GM18909 (cell line): ENCODE results near the gene MRPL38.
A peak's percentile ranks its signal among the peaks of the same experiment; 100 is the strongest.
"Not testable (repeated sequence)": the region's sequence is repeated elsewhere in the genome, so short reads cannot be mapped to it uniquely, and the experiment has no call there.

Experiments used
- ATAC-seq: cut with Tn5 transposase; IDR thresholded peaks from one replicate; pipeline ENCODE4 v1.9.1; 2021; ENCODE audit warnings: mild to moderate bottlenecking; ENCODE audit not compliant: unreplicated experiment, poor library complexity

MRPL38 gene

DNA sequence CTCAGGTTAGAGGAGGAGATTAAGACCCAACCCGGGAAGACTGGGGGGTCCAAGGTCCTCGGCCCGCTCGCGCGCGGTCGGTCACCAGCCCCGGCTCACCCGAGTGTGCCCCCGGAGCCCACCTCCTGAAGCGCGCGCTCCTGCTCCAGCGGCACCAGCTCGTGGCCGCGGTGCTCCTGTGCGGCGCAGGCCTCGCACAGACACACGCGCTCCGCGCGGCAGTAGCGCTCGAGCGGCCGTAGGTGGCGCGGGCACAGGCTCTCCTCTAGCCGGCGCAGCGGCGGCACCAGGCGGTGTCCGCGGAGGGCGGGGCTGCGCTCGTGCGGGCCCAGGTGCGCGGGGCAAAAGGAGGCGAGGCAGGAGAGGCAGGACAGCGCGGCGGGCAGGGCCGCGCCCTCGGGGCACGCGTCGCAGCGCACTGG is 26.9 kb downstream of the MRPL38 start:
- ATAC-seq = peak; percentile 60

DNA sequence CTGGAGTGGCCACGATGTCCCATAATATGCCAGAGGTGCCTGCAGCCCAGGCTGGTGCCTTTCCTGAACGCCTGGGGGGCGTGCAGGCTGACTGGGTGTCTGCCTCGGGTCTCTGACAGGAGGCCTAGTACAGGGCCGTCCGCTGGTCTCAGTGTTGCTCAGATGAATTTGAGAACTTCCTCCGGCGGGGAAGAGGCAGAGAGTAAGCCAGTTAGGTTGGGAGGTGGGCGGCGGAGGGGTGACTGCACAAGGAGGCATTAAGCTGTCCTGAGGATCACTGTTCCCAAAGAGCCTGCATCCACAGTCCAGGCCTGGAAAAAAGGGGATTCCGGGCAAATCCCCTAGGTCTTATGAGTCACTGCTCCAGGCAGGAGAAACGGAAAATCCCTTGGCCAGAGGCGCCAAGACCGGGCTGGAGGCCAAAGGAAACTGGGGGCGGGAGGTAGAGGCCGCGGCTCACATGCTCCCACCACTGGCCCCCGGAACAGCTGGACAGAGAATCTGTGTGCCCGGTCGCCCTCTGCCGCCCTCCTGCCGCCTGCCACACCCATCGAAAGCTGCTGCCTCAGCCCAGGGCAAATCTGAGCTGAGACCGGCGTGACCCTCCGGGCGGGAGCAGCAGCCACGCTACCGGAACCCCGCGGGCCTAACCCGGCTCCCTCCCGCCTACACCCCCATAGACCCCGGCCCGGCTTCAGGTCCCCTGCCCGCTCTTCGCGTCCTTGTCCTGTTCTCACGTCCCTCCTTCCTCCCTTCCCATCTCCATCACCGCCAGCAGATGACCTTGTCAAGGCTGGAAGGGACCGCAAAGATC is 27.5 kb downstream of the MRPL38 start:
- ATAC-seq = no peak

DNA sequence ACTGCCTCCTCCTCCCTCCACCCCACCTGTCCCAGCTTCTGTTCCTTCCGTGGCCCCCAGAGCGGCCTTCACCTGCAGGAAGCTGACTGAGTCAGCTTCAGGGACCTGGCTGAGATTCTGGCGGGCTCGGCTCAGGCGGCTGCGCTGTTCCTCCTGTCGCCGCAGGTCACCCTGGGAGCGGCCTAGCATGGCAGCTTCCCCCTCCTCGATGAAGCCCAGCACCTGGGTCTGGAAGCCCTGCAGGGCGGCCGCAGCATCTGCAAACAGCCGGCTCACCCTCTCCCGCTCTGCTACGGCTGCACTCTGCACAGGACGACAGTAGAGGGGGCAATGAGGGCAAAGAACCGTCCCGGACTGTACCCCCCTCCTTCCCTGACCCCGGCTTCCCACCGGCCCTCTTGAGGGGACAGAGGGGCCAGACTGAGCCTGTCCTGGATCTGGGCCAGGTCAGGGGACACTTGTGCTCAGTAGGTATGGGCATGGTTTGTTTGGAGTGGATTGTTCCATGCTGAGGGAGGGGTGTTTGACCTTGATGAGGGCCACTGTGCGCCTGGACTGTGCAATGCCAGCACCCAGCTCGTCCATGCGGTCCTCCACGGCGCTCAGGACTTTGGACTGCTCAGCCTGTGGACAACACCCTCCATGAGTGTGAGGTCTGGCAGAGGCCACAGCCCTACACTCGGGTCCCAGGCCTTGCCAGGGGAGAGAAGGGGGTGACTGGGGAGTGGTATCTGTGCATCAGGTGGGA is 28.3 kb downstream of the MRPL38 start:
- no peak for ATAC-seq

- no peak for ATAC-seq
Measured at GRCh38 chr17:75875940-75876189, 28.8 kb downstream of the MRPL38 start.

DNA sequence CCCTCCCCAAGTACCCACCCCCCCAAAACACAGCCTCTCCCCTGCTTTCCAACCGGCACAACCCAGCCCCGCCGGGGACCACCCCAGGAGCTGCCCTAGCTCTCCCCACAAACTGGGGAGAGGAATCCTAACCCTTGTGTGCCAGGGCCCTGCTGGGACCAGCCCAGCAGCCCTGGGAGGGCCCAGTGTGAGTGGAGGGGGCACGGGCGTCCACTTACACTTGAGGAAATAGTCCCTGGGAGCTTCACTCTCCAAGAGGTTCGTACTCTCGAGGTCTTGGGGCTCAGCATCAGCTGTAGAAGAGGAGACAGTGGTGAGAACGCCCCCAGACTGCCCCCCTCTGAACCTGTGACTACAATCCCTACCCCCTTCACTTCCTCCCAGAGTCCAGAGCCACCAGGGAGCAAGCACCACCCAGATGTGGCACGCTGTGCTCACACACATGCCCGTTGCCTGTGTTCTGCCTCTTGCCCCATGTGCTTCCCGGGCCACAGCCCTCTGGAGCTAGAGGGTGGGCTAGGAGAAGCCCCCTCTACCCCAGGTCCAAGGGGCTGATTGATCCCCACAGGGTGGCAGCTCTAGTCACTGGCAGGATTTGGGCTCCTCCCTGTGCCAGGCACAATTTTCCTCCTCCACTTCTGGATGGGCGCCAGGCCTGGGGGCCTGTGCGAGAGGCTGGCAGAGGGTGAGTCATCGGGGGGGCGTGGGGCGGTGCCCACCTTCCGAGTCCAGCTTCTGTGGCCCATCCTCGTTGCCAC is 29.3 kb downstream of the MRPL38 start:
- no peak for ATAC-seq

- ATAC-seq = no peak
Measured at GRCh38 chr17:75874323-75875181, 30.1 kb downstream of the MRPL38 start.

GRCh38 chr17:75873587-75874322 is 30.9 kb downstream of the MRPL38 start:
- no peak for ATAC-seq

DNA sequence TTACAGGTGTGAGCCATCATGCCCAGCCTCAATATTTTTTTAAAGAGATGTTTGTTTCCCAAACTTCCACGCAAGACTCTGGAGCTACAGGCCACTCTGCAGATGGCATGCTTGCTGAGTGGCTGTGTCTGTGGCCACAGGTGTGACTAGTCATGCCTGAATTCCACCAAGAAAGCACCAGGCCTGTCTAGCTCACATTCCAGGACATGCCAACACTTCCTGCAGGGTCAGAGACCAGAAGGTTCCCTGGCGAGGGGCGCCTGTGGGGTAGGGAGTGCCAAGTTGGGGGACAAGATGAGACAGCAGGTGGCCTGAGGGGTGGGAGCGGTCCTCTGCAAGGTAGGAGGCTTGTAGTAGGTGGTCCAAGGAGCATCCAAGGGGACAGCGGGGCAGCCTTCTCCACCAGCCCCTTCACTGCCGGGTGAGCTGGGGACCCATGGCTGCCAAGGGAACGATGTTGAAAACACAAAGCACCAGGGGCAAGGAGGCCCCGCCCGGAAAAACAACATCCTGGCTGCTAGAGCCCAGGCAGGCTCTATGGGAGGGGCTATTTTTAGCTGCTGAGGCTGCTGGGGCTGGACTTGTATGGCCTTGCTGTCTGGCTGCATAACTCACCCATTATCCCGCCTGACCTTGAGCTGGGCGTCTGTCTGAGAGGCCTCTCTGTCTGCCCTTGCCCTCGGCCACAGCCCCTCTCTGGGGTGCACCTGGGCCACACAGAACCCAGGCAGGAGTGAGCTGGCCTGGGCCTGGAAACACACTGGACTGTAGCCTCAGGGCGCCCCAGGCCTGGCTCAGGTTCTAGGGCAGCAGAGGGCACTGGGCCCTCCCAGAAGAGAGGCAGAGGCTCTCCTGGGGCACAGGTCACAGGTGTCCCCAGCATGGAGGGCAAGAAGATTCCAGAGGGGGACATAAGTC is 32.0 kb downstream of the MRPL38 start:
- no peak for ATAC-seq

GRCh38 chr17:75870228-75870627 is 34.5 kb downstream of the MRPL38 start:
- not testable (repeated sequence) for ATAC-seq

DNA sequence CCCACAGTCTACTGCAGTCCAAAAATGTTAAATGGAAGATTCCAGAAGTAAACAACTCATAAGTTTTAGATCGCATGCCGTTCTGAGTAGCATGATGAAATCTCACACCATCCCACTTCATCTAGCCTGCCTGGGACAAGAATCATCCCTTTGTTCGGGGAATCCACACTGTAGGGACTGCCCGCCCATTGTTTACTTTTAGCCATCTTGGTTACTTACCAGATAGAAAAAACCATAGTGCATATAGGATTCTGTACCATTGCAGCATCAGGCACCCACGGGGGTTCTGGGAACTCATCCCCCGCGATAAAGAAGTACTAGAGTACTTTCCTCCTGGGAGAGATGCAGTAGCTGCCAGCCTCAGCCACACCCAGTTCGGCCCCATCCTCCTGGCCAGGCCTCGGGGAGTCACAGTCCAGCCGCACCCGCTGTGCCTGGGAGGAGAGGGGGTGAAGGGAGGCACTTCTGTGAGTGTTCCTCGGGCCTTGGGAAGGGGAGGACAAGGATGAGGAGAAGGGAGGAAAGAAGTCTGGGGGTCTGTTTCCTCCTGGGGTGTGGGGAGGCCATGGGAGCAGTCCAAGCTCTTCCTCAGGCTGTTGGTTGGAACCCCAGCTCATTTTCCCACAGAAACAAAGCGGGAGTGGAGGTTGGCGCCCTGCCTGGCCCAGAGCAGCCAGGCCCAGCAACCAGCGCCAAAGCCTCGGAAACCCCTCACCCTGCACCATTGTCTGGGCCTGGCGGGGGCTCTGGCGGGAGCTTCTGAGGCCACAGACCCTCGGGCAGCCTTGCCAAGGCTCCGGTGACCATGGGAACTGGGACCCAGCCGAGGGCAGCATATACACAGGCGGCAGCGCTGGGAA is 35.2 kb downstream of the MRPL38 start:
- no peak for ATAC-seq

- ATAC-seq = not testable (repeated sequence)
Measured at GRCh38 chr17:75868730-75869281, 35.9 kb downstream of the MRPL38 start.

- not testable (repeated sequence) for ATAC-seq
Measured at GRCh38 chr17:75865404-75866188, 39.1 kb downstream of the MRPL38 start.

GRCh38 chr17:75864887-75865286 is 39.8 kb downstream of the MRPL38 start:
- peak; percentile 15 for ATAC-seq

DNA sequence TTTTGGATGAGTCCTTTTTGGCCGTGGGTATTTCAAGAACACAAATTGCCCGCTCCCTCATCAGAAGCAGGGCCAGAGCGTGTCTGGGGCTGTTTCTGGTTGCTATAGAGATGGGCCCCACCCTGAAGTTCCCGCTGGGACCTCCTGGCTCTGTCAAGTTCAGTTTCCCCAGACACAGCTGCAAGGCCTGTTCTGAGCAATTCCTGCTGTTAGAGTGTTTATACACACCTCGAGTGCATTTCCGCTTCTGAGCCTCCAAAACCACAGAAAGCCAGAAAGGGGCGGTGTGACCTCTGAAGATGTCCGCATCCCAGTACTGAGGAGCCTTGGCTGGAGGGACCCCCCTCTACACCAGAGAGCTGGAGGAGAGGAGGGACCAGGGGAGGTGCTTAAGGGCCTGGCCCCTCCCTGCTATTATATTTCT is 40.2 kb downstream of the MRPL38 start:
- peak; percentile 78 for ATAC-seq

DNA sequence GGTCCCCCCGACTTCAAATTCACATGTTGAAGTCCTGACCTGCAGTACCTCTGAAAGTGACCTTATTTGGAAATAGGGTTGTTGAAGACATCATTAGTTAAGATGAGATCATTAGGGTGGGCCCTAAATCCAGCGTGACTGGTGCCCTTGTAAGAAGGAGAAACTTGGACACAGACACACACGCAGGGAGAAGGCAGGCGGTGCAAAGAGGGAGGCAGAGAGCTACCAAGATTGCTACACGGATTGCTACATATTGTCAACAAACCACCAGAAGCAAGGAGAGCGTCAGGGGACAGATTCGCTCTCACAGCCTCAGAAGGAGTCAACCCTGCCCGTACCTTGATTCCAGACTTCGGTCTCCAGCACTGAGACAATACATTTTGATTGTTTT is 42.8 kb downstream of the MRPL38 start:
- no peak for ATAC-seq

- ATAC-seq = not testable (repeated sequence)
Measured at GRCh38 chr17:75859358-75859757, 45.3 kb downstream of the MRPL38 start.
